B cell (primary cell): ENCODE results near the gene MRNIP. TPM values are rescaled to one million over a fixed set of nuclear protein-coding genes. Genes with fewer than 3 reads are reported as not detected.

Experiments
- ATAC-seq: fragments of 200-7000 bp; cut with Tn5 transposase; one replicate; pipeline ENCODE4 v1.10.0; 2021; ENCODE audit warnings: low read depth, mild to moderate bottlenecking, moderate number of reproducible peaks, moderate library complexity
- CTCF ChIA-PET: fragments of 350-600 bp; sonication (Branson Sonifier 250); formaldehyde crosslinking; loops from one replicate; lab custom pipeline; 2021; ENCODE audit warnings: antibody characterized with exemption, inconsistent platforms; lab: Charles Lee
- POLR2A ChIA-PET: fragments of 350-600 bp; sonication (Branson Sonifier 250); formaldehyde crosslinking; loops from one replicate; lab custom pipeline; 2021; ENCODE audit warnings: antibody characterized with exemption; lab: Charles Lee
- DNase-seq: peaks from one replicate; pipeline ENCODE4 v3.0.0; 2013
- H2AFZ ChIP-seq: 2 replicates; pipeline ENCODE4 v1.6.1; 2012; ENCODE audit warnings: mild to moderate bottlenecking, low read depth, low read length; ENCODE audit not compliant: insufficient read depth, poor library complexity, severe bottlenecking
- H3K27ac ChIP-seq, 2 donors: 1 replicate in 1 of 2; 2 replicates in 1 of 2; pipeline ENCODE4 v1.5.1; 2012 to 2013; ENCODE audit warnings: low read length in 2 of 2, mild to moderate bottlenecking in 2 of 2, moderate library complexity in 1 of 2
- H3K27me3 ChIP-seq, 4 experiments: fragments of 200-600 bp in 1 of 4; sonication (generic) in 1 of 4; replicated peaks in 1 of 4; 1 replicate in 2 of 4; 2 replicates in 2 of 4; pipeline versions ENCODE4 v1.6.1 to v1.7.0; 2013 to 2016; ENCODE audit warnings: low read length in 3 of 4, mild to moderate bottlenecking in 2 of 4, mixed read lengths in 1 of 4, moderate library complexity in 1 of 4; ENCODE audit not compliant: insufficient read depth in 4 of 4, control insufficient read depth in 3 of 4; ENCODE audit errors: control extremely low read depth in 1 of 4
- H3K36me3 ChIP-seq, 2 experiments: replicated peaks in 1 of 2; 1 replicate in 1 of 2; 2 replicates in 1 of 2; pipeline versions ENCODE4 v1.6.1 to v1.7.1; 2013; ENCODE audit warnings: low read length in 1 of 2; ENCODE audit not compliant: insufficient read depth in 2 of 2, control insufficient read depth in 1 of 2; ENCODE audit errors: control extremely low read depth in 1 of 2, extremely low read depth in 1 of 2
- H3K4me1 ChIP-seq, 2 donors: fragments of 200-600 bp in 1 of 2; sonication (generic) in 1 of 2; 1 replicate in 1 of 2; 2 replicates in 1 of 2; pipeline versions ENCODE4 v1.5.1 to v1.6.1; 2013 to 2017; ENCODE audit warnings: low read length in 2 of 2; ENCODE audit not compliant: control insufficient read depth in 2 of 2, insufficient read depth in 2 of 2
- H3K4me2 ChIP-seq: replicated peaks from 2 replicates; pipeline ENCODE3; 2012; ENCODE audit warnings: mild to moderate bottlenecking, low read depth, low read length; ENCODE audit not compliant: poor library complexity, severe bottlenecking
- H3K4me3 ChIP-seq, 5 experiments: fragments of 200-600 bp in 1 of 5; sonication (generic) in 1 of 5; 1 replicate in 3 of 5; 2 replicates in 2 of 5; pipeline versions ENCODE4 v1.5.1 to v1.7.0; 2011 to 2016; ENCODE audit warnings: low read length in 4 of 5, mild to moderate bottlenecking in 4 of 5, low read depth in 2 of 5, control low read depth in 1 of 5, moderate library complexity in 1 of 5; ENCODE audit not compliant: insufficient read depth in 1 of 5; ENCODE audit errors: control extremely low read depth in 1 of 5, extremely low read depth in 1 of 5
- H3K79me2 ChIP-seq: fragments of 200-600 bp; sonication (generic); one replicate; pipeline ENCODE4 v1.6.0; 2016; ENCODE audit warnings: low read length; ENCODE audit not compliant: control insufficient read depth, insufficient read depth
- H3K9ac ChIP-seq: fragments of 200-600 bp; sonication (generic); 2 replicates; pipeline ENCODE4 v1.6.1; 2017; ENCODE audit warnings: mild to moderate bottlenecking, low read length, moderate library complexity
- H3K9me3 ChIP-seq, 3 donors: one replicate each; pipeline versions ENCODE4 v1.6.1 to v1.7.1; 2013; ENCODE audit warnings: low read length in 2 of 3; ENCODE audit not compliant: control insufficient read depth in 2 of 3, insufficient read depth in 1 of 3; ENCODE audit errors: control extremely low read depth in 1 of 3
- H4K20me1 ChIP-seq: 2 replicates; pipeline ENCODE4 v1.6.0; 2012; ENCODE audit warnings: mild to moderate bottlenecking, low read length; ENCODE audit not compliant: insufficient read depth, control insufficient read depth, poor library complexity, severe bottlenecking
- H3K27ac Mint-ChIP-seq: one replicate; pipeline ENCODE4 v1.8.0; 2021; ENCODE audit warnings: mixed read lengths
- H3K27me3 Mint-ChIP-seq: one replicate; pipeline ENCODE4 v1.8.0; 2021; ENCODE audit warnings: mixed read lengths
- H3K4me1 Mint-ChIP-seq: one replicate; pipeline ENCODE4 v1.8.0; 2021; ENCODE audit warnings: mixed read lengths
- H3K4me3 Mint-ChIP-seq: one replicate; pipeline ENCODE4 v1.8.0; 2021; ENCODE audit warnings: mixed read lengths
- H3K9me3 Mint-ChIP-seq: one replicate; pipeline ENCODE4 v1.8.0; 2022; ENCODE audit warnings: mixed read lengths; ENCODE audit not compliant: insufficient read depth
- EZH2 ChIP-seq: IDR thresholded peaks from 2 replicates; pipeline ENCODE4 v1.6.1; 2012; ENCODE audit warnings: borderline replicate concordance, low read depth, mild to moderate bottlenecking, moderate library complexity, low read length; ENCODE audit not compliant: insufficient read depth, poor library complexity, severe bottlenecking
- WGBS: methylation state at CpG from one replicate; pipeline ENCODE4 v1.1.5; 2013; ENCODE audit warnings: missing lambda C conversion rate; ENCODE audit not compliant: insufficient coverage; 5-methylcytosine and 5-hydroxymethylcytosine counted together
- intact Hi-C: fragments of 100-400 bp; cut with micrococcal nuclease; formaldehyde crosslinking; loops from one replicate; pipeline ENCODE4 v1.10.0; 2022
- polyA plus RNA-seq: library from polyadenylated mRNA; depleted of rRNA; stranded (reverse); fragments of >200 nt; gene quantifications from 2 replicates; pipeline ENCODE4 v1.2.3, GENCODE V29; 2012
- total RNA-seq, 2 donors: library from RNA; stranded (reverse); fragments of 120-200 nt in 1 of 2; gene quantifications; 1 replicate in 1 of 2; 2 replicates in 1 of 2; pipeline versions ENCODE4 v1.2.3 to v1.2.4, GENCODE V29; 2013 to 2022
- TF ChIP-seq, protein P1 (sequence below): fragments of 200-600 bp; IDR thresholded peaks from one replicate; pipeline ENCODE4 v1.8.0; 2022; ENCODE audit warnings: antibody characterized with exemption, mild to moderate bottlenecking

The MRNIP gene
- total and polyA plus RNA-seq, 2 donors (not counting 1 experiment from before 2014, with no cell fraction given), result 152 to 178 TPM

DNA sequence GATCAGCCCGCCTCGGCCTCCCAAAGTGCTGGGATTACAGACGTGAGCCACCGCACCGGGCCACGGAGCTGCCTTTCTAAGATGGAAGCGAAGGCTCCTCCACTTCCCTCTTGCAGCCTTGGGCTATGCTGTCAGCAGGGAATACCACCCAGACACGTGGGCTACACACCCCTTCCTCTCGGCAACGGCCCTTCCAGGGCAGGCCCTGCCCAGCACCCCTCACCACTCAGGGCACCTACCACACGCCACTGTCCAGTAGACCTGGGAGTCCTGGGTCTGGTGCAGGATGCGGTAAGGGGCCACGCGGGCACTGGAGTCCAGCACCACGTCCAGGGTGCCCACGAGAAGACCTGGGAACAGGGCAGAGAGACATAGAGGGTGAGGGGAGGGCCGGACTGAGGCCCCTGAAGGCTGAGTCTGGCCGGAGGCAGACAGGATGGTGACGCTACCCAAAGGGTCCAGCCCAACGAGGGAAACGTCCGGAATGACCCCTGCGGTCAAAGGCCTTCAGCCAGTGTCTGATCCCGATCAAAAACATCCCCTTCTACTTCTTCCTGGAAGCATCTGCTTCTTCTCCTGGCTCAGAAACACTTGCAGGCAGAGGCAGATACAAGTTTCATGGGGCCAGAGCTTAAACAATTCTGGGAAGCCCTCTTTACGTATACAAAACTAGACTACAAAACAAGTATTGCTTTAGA, 46.0 kb upstream of the MRNIP start:
- H3K4me2 ChIP-seq, result no peak overlapping the region

DNA sequence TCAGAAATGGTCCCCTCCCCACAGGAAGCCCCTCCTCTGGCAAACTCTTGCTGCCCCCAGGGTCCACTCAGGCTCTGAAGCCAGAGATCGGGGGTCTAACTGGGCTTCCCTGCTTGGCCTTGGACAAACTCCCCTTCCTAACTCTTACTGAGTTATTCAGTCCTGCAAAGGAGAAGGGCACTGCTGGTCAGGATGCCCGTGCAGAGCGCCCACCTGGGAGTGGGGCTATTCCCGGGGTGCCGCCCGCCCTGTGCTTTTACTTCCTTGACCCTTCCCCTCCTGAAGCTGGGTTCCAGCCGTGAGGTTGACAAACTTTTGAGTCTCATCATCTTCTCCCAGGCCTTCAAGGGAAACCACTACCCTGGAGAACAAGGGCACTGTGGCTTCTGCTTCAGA, 44.1 kb upstream of the MRNIP start:
- Histone ChIP-seq H3K9me3 (no peaks in the 10 kb centered on the region), H2AFZ (no peak overlapping the region), H3K27me3 (no peaks in the 10 kb centered on the region), H3K9ac (no peak overlapping the region), H3K4me1 (peaks cover 6 to 15% of the 10 kb centered on the region in 2 donors), H3K4me2 (no peak overlapping the region), H3K4me3 (no peak overlapping the region), H4K20me1 (peaks cover 33% of the 10 kb centered on the region), H3K36me3 (peaks cover 3 to 43% of the 10 kb centered on the region in 2 experiments), H3K79me2 (peaks cover 27% of the 10 kb centered on the region), H3K27ac (no peak overlapping the region)
- no peak for ATAC-seq
- Mint-ChIP-seq H3K4me3 (no peak overlapping the region), H3K27me3 (no peaks in the 10 kb centered on the region), H3K4me1 (peaks cover 16% of the 10 kb centered on the region), H3K27ac (no peak overlapping the region), H3K9me3 (no peaks in the 10 kb centered on the region)
- ChIA-PET CTCF (no interaction called here), POLR2A (no interaction called here)
- 100% methylated on average over 4 of the region's 7 CpGs for WGBS
- TF ChIP-seq, protein P1, sequence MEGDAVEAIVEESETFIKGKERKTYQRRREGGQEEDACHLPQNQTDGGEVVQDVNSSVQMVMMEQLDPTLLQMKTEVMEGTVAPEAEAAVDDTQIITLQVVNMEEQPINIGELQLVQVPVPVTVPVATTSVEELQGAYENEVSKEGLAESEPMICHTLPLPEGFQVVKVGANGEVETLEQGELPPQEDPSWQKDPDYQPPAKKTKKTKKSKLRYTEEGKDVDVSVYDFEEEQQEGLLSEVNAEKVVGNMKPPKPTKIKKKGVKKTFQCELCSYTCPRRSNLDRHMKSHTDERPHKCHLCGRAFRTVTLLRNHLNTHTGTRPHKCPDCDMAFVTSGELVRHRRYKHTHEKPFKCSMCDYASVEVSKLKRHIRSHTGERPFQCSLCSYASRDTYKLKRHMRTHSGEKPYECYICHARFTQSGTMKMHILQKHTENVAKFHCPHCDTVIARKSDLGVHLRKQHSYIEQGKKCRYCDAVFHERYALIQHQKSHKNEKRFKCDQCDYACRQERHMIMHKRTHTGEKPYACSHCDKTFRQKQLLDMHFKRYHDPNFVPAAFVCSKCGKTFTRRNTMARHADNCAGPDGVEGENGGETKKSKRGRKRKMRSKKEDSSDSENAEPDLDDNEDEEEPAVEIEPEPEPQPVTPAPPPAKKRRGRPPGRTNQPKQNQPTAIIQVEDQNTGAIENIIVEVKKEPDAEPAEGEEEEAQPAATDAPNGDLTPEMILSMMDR, result no peak
- TF ChIP-seq EZH2, result no peak
- intact Hi-C loops, result loop anchor here (10.0 kb wide), 1 partner anchor 208 kb away; the partner anchor contains the start of gene CANX
- DNase-seq, result no peak

More for the DNA sequence above, 46.0 kb upstream of the MRNIP start:
- Histone ChIP-seq H2AFZ (no peak overlapping the region), H3K36me3 (peaks cover 2 to 29% of the 10 kb centered on the region in 2 experiments), H3K79me2 (peaks cover 39% of the 10 kb centered on the region), H3K4me1 (peaks cover 13 to 24% of the 10 kb centered on the region in 2 donors), H3K27ac (no peak overlapping the region), H3K9me3 (no peaks in the 10 kb centered on the region), H3K27me3 (no peaks in the 10 kb centered on the region), H3K4me3 (no peak overlapping the region), H4K20me1 (peaks cover 33% of the 10 kb centered on the region), H3K9ac (no peak overlapping the region)
- WGBS, result 97% methylated on average over 24 of the region's 25 CpGs
- H3K27me3 Mint-ChIP-seq, result no peaks in the 10 kb centered on the region
- TF ChIP-seq EZH2, result no peak
- TF ChIP-seq, protein P1, result no peak
- H3K27ac Mint-ChIP-seq, result no peak overlapping the region
- ATAC-seq (no peak), DNase-seq (no peak)
- no peak overlapping the region for H3K4me3 Mint-ChIP-seq
- H3K4me1 Mint-ChIP-seq, result peaks cover 19% of the 10 kb centered on the region
- ChIA-PET POLR2A (no interaction called here), CTCF (interaction anchor here (4.4 kb wide), 1 partner anchor 102 kb away, joined by 21 read pairs; no protein-coding TSS in a partner anchor)
- intact Hi-C loops, result loop anchor here (10.0 kb wide), 1 partner anchor 210 kb away; the partner anchor contains the start of gene CANX
- no peaks in the 10 kb centered on the region for H3K9me3 Mint-ChIP-seq
